HEK293 (cell line): ENCODE data around the gene LINC00632.

Experiments
- CTCF ChIA-PET: fragments of 350-600 bp; formaldehyde crosslinking; extraction: SDS; loops from one replicate; lab custom pipeline; 2021; ENCODE audit warnings: antibody characterized with exemption; lab: Yijun Ruan, JAX
- POLR2A ChIA-PET: fragments of 300-600 bp; formaldehyde crosslinking; extraction: SDS; loops from one replicate; lab custom pipeline; 2020; ENCODE audit warnings: antibody characterized with exemption, inconsistent platforms; lab: Yijun Ruan, JAX
- H3K27ac ChIP-seq: fragments of 200-500 bp; sonication (Bioruptor generic); 2 replicates; pipeline ENCODE4 v1.5.1; 2014; ENCODE audit warnings: low read depth, low read length, control low read depth, inconsistent platforms; ENCODE audit errors: extremely low read depth
- H3K36me3 ChIP-seq, 2 experiments: fragments of 200-500 bp in 1 of 2; sonication (Bioruptor generic) in 1 of 2; 1 replicate in 1 of 2; 2 replicates in 1 of 2; pipeline ENCODE4 v1.5.1; 2014 to 2017; ENCODE audit warnings: inconsistent platforms in 2 of 2, low read length in 2 of 2; ENCODE audit not compliant: control insufficient read depth in 2 of 2, insufficient read depth in 1 of 2
- H3K4me1 ChIP-seq: fragments of 200-500 bp; sonication (Bioruptor generic); 2 replicates; pipeline ENCODE4 v1.5.1; 2014; ENCODE audit warnings: mild to moderate bottlenecking, low read length, inconsistent platforms; ENCODE audit not compliant: control insufficient read depth, insufficient read depth
- H3K4me3 ChIP-seq: 2 replicates; pipeline ENCODE4 v1.5.1; 2011; ENCODE audit warnings: low read depth, mild to moderate bottlenecking, control low read depth, low read length, moderate library complexity
- H3K9me3 ChIP-seq: fragments of 200-500 bp; sonication (Bioruptor generic); 2 replicates; pipeline ENCODE4 v1.5.1; 2014; ENCODE audit warnings: low read depth, low read length, inconsistent platforms; ENCODE audit not compliant: control insufficient read depth, insufficient read depth
- AEBP2 ChIP-seq: fragments of 450-650 bp; formaldehyde crosslinking; IDR thresholded peaks from 2 replicates; pipeline ENCODE4 v1.5.1; 2016; ENCODE audit warnings: missing biosample characterization, missing genetic modification characterization, borderline replicate concordance
- ATF2 ChIP-seq: fragments of 450-650 bp; formaldehyde crosslinking; IDR thresholded peaks from 2 replicates; pipeline ENCODE4 v1.5.1; 2016; ENCODE audit warnings: missing biosample characterization, missing genetic modification characterization, low read depth
- EGR2 ChIP-seq: fragments of 450-650 bp; formaldehyde crosslinking; IDR thresholded peaks from 2 replicates; pipeline ENCODE4 v1.5.1; 2016; ENCODE audit warnings: low read depth, missing biosample characterization, missing genetic modification characterization
- ELK4 ChIP-seq: IDR thresholded peaks from 2 replicates; pipeline ENCODE4 v1.6.1; 2011; ENCODE audit warnings: mild to moderate bottlenecking, low read depth, low read length, borderline replicate concordance
- GLIS1 ChIP-seq: fragments of 450-650 bp; formaldehyde crosslinking; IDR thresholded peaks from 2 replicates; pipeline ENCODE4 v1.5.1; 2016; ENCODE audit warnings: missing biosample characterization, missing genetic modification characterization
- GLIS2 ChIP-seq: fragments of 450-650 bp; formaldehyde crosslinking; IDR thresholded peaks from 2 replicates; pipeline ENCODE4 v1.5.1; 2016; ENCODE audit warnings: missing biosample characterization, missing genetic modification characterization
- OSR2 ChIP-seq: fragments of 450-650 bp; formaldehyde crosslinking; IDR thresholded peaks from 2 replicates; pipeline ENCODE4 v1.5.1; 2016; ENCODE audit warnings: missing biosample characterization, missing genetic modification characterization
- PATZ1 ChIP-seq: fragments of 450-650 bp; formaldehyde crosslinking; IDR thresholded peaks from 2 replicates; pipeline ENCODE4 v1.5.1; 2016; ENCODE audit warnings: missing biosample characterization, missing genetic modification characterization
- YY2 ChIP-seq: fragments of 450-650 bp; formaldehyde crosslinking; IDR thresholded peaks from 2 replicates; pipeline ENCODE4 v1.5.1; 2016; ENCODE audit warnings: missing biosample characterization, missing genetic modification characterization
- ZBTB20 ChIP-seq: fragments of 450-650 bp; formaldehyde crosslinking; IDR thresholded peaks from 2 replicates; pipeline ENCODE4 v1.5.1; 2016; ENCODE audit warnings: missing biosample characterization, missing genetic modification characterization
- ZBTB21 ChIP-seq: fragments of 450-650 bp; formaldehyde crosslinking; IDR thresholded peaks from 2 replicates; pipeline ENCODE4 v1.5.1; 2017; ENCODE audit warnings: missing biosample characterization, missing genetic modification characterization
- ZBTB6 ChIP-seq: fragments of 450-650 bp; formaldehyde crosslinking; IDR thresholded peaks from 2 replicates; pipeline ENCODE4 v1.5.1; 2017; ENCODE audit warnings: missing biosample characterization, missing genetic modification characterization
- ZFP69B ChIP-seq: fragments of 450-650 bp; formaldehyde crosslinking; IDR thresholded peaks from 2 replicates; pipeline ENCODE4 v1.5.1; 2016; ENCODE audit warnings: missing biosample characterization, missing genetic modification characterization
- ZNF335 ChIP-seq: fragments of 450-650 bp; formaldehyde crosslinking; conservative IDR thresholded peaks from 2 replicates; pipeline ENCODE4 v1.5.1; 2016; ENCODE audit warnings: missing biosample characterization, missing genetic modification characterization
- ZNF398 ChIP-seq: fragments of 450-650 bp; formaldehyde crosslinking; IDR thresholded peaks from 2 replicates; pipeline ENCODE4 v1.5.1; 2017; ENCODE audit warnings: missing biosample characterization, missing genetic modification characterization
- ZNF416 ChIP-seq: fragments of 450-650 bp; formaldehyde crosslinking; IDR thresholded peaks from 2 replicates; pipeline ENCODE4 v1.5.1; 2016; ENCODE audit warnings: missing biosample characterization, missing genetic modification characterization
- ZNF549 ChIP-seq: fragments of 450-650 bp; IDR thresholded peaks from 2 replicates; pipeline ENCODE4 v1.5.1; 2018; ENCODE audit warnings: missing biosample characterization, missing genetic modification characterization, mild to moderate bottlenecking, inconsistent platforms, moderate library complexity
- ZNF555 ChIP-seq: fragments of 450-650 bp; formaldehyde crosslinking; conservative IDR thresholded peaks from 2 replicates; pipeline ENCODE4 v1.5.1; 2017; ENCODE audit warnings: missing biosample characterization, mild to moderate bottlenecking, missing genetic modification characterization, inconsistent platforms
- ZNF692 ChIP-seq: fragments of 450-650 bp; formaldehyde crosslinking; IDR thresholded peaks from 2 replicates; pipeline ENCODE4 v1.5.1; 2016; ENCODE audit warnings: missing biosample characterization, missing genetic modification characterization

Gene LINC00632

GRCh38 chrX:140712413-140713173 is 3.0 kb downstream of the LINC00632 start:
- H3K4me3 ChIP-seq, result peak overlapping the region; percentile 11
- H3K27ac ChIP-seq, result no peak overlapping the region; the same call in 1 of the 2 replicates
- CTCF ChIA-PET, result interaction anchor here (0.7 to 1.0 kb wide), 2 partner anchors 12 to 15 kb away, joined by 3 to 5 read pairs; no protein-coding TSS in a partner anchor
- no peaks in the 10 kb centered on the region for H3K9me3 ChIP-seq
- POLR2A ChIA-PET, result interaction anchor here (0.7 kb wide), 1 partner anchor 1326 kb away, joined by 5 read pairs; no protein-coding TSS in a partner anchor
- TF ChIP-seq GLIS1 (tag by site-specific recombination) (peak; percentile 41; the same call in 1 of the 2 replicates), ZBTB20 (tag by site-specific recombination) (0 out of 2 replicates have a peak, but pooled peaks have one; percentile 14), ZNF398 (tag by site-specific recombination) (peak; percentile 85), ZNF692 (tag by site-specific recombination) (peak; percentile 62), ZFP69B (tag by site-specific recombination) (peak; percentile 34; the same call in 1 of the 2 replicates), AEBP2 (tag by site-specific recombination) (no peak), ZBTB6 (tag by site-specific recombination) (no peak), ZBTB21 (tag by site-specific recombination) (peak; percentile 50; the same call in 1 of the 2 replicates), PATZ1 (tag by site-specific recombination) (peak; percentile 62), ZNF335 (tag by site-specific recombination) (peak; percentile 34; the same call in 1 of the 2 replicates), ZNF549 (tag by site-specific recombination) (no peak), GLIS2 (tag by site-specific recombination) (0 out of 2 replicates have a peak, but pooled peaks have one; percentile 21), OSR2 (0 out of 2 replicates have a peak, but pooled peaks have one; percentile 30), ATF2 (tag by site-specific recombination) (peak; percentile 91), YY2 (tag by site-specific recombination) (no peak), ELK4 (no peak), EGR2 (tag by site-specific recombination) (0 out of 2 replicates have a peak, but pooled peaks have one; percentile 20), ZNF416 (tag by site-specific recombination) (no peak), ZNF555 (no peak)
- TF ChIP-seq, all 188 proteins: peak for 12
- peaks cover 0 to 34% of the 10 kb centered on the region in 2 experiments; a peak in 1 of 3 replicates for H3K36me3 ChIP-seq
- peaks cover 2% of the 10 kb centered on the region for H3K4me1 ChIP-seq
